Stimulated activated CD8-positive, alpha-beta memory T cell treated with anti-CD3 and anti-CD28 coated beads, Interleukin-4, amount 100 ng/mL, for 24 hours (primary cell): ENCODE data around the gene HHAT.

ENCODE experiments used
- DNase-seq: peaks from one replicate; pipeline ENCODE4 v3.0.0-alpha.2; 2020; ENCODE audit warnings: low read depth

Gene HHAT

DNA sequence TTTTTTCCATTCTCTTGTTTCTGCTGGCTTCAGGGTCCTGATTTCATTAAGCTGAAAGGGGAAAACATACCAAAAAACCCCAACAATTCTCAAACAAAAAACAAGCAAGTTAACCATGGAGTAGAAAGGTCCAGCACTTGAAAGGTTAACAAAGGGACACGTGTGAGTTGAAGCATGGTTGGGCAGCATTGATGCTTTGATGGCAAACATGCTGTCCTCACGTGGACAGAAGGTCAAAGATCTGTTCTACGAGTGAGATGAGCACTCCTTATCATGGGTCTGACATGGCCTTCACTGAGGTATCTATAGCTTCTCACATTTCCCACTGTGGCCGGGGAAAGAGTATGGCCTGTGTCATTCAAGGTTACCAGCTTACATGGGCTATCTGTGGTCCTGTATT, 394.9 kb downstream of the HHAT start:
- DNase-seq = no peak

DNA sequence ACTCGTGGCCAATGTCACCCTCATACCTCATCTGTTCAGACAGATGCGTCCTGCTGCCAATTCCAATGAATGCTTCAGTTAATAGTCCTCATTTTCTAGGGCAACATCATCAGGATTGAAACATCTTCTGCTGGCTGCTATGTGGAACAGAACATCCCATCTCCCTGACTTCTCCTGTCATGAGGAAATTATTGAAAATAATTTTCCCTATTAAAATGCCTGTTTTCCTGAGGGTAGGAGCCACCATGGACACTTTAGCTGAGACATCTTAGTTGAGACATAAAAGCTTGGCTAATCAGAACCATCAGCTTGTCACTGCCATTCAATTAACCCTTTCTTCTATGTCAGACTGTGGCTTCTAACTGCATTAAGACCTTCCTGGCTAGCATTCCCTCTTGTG, 396.1 kb downstream of the HHAT start:
- no peak for DNase-seq
